IgD-negative memory B cell (primary cell): ENCODE results near the gene ACTR3. TPM values are rescaled to one million over a fixed set of nuclear protein-coding genes. Genes with fewer than 3 reads are reported as not detected.
A peak's percentile ranks its signal among the peaks of the same experiment; 100 is the strongest.

Source experiments
- H3K27ac Mint-ChIP-seq, 3 donors: one replicate each; pipeline ENCODE4 v1.8.0; 2020 to 2022; ENCODE audit warnings: mild to moderate bottlenecking in 3 of 3, mixed read lengths in 3 of 3, moderate library complexity in 1 of 3
- H3K27me3 Mint-ChIP-seq: one replicate; pipeline ENCODE4 v1.8.0; 2021; ENCODE audit warnings: mixed read lengths
- H3K36me3 Mint-ChIP-seq: one replicate; pipeline ENCODE4 v1.8.0; 2020; ENCODE audit warnings: mild to moderate bottlenecking, mixed read lengths
- H3K4me1 Mint-ChIP-seq, 3 donors: one replicate each; pipeline ENCODE4 v1.8.0; 2020 to 2022; ENCODE audit warnings: mixed read lengths in 3 of 3, mild to moderate bottlenecking in 1 of 3
- H3K4me3 Mint-ChIP-seq, 4 donors: one replicate each; pipeline ENCODE4 v1.8.0; 2020 to 2022; ENCODE audit warnings: mild to moderate bottlenecking in 4 of 4, mixed read lengths in 4 of 4, moderate library complexity in 3 of 4
- H3K9me3 Mint-ChIP-seq, 3 donors: one replicate each; pipeline ENCODE4 v1.8.0; 2020 to 2021; ENCODE audit warnings: mixed read lengths in 3 of 3, mild to moderate bottlenecking in 1 of 3
- polyA plus RNA-seq: library from polyadenylated mRNA; unstranded; fragments of 300-500 nt; fragmentation: Illumina TruSeq; gene quantifications from one replicate; pipeline ENCODE4 v1.2.3, GENCODE V29; 2021

Gene ACTR3
- polyA plus RNA-seq, 1 donor from 2014 or later = 432 TPM

- H3K27ac Mint-ChIP-seq = peak overlapping the region; percentile 94 to 99 (median 98)
- H3K4me1 Mint-ChIP-seq = peaks cover 63 to 72% (median 66%) of the 10 kb centered on the region in 3 donors
- peak overlapping the region in 3 of 4 donors; percentile 80 to 86 (median 84) for H3K4me3 Mint-ChIP-seq
- peaks cover 2% of the 10 kb centered on the region for H3K36me3 Mint-ChIP-seq
- H3K9me3 Mint-ChIP-seq = peaks cover 0 to 3% (median 0%) of the 10 kb centered on the region in 3 donors
- H3K27me3 Mint-ChIP-seq = peaks cover 1% of the 10 kb centered on the region
Measured at GRCh38 chr2:113858764-113859163, 31.1 kb upstream of the ACTR3 start.

GRCh38 chr2:113861740-113862139 lies 28.1 kb upstream of the ACTR3 start:
- peaks cover 62 to 70% (median 68%) of the 10 kb centered on the region in 3 donors for H3K4me1 Mint-ChIP-seq

GRCh38 chr2:113863144-113863543 lies 26.7 kb upstream of the ACTR3 start:
- Mint-ChIP-seq H3K9me3 (no peaks in the 10 kb centered on the region), H3K27me3 (no peaks in the 10 kb centered on the region), H3K27ac (peak overlapping the region; percentile 75 to 85 (median 83)), H3K4me3 (peak overlapping the region; percentile 12 to 88 (median 78)), H3K4me1 (peaks cover 57 to 72% (median 70%) of the 10 kb centered on the region in 3 donors), H3K36me3 (no peaks in the 10 kb centered on the region)

More at GRCh38 chr2:113861740-113862139, 28.1 kb upstream of the ACTR3 start:
- H3K36me3 Mint-ChIP-seq = no peaks in the 10 kb centered on the region
- peaks cover 0 to 3% (median 0%) of the 10 kb centered on the region in 3 donors for H3K9me3 Mint-ChIP-seq
- peak overlapping the region; percentile 16 to 91 (median 73) for H3K4me3 Mint-ChIP-seq
- peak overlapping the region in 2 of 3 donors; percentile 78 to 99 for H3K27ac Mint-ChIP-seq
- no peaks in the 10 kb centered on the region for H3K27me3 Mint-ChIP-seq

- no peaks in the 10 kb centered on the region for H3K36me3 Mint-ChIP-seq
- H3K4me3 Mint-ChIP-seq = peak overlapping the region in 2 of 4 donors; percentile 12 to 75
- no peaks in the 10 kb centered on the region for H3K9me3 Mint-ChIP-seq
- peak overlapping the region; percentile 54 to 69 (median 63) for H3K27ac Mint-ChIP-seq
- H3K4me1 Mint-ChIP-seq = peaks cover 29 to 57% (median 42%) of the 10 kb centered on the region in 3 donors
- H3K27me3 Mint-ChIP-seq = no peaks in the 10 kb centered on the region
Measured at GRCh38 chr2:113867571-113867970, 22.3 kb upstream of the ACTR3 start.

- H3K4me3 Mint-ChIP-seq = no peak overlapping the region
Measured at GRCh38 chr2:113869253-113869652, 20.6 kb upstream of the ACTR3 start.

GRCh38 chr2:113872201-113872600 lies 17.7 kb upstream of the ACTR3 start:
- no peak overlapping the region for H3K27ac Mint-ChIP-seq
- no peak overlapping the region for H3K4me3 Mint-ChIP-seq
- no peaks in the 10 kb centered on the region for H3K9me3 Mint-ChIP-seq
- H3K36me3 Mint-ChIP-seq = no peaks in the 10 kb centered on the region
- no peaks in the 10 kb centered on the region for H3K27me3 Mint-ChIP-seq
- H3K4me1 Mint-ChIP-seq = peaks cover 14 to 37% (median 26%) of the 10 kb centered on the region in 3 donors

More at GRCh38 chr2:113869253-113869652, 20.6 kb upstream of the ACTR3 start:
- Mint-ChIP-seq H3K27me3 (no peaks in the 10 kb centered on the region), H3K9me3 (no peaks in the 10 kb centered on the region), H3K36me3 (no peaks in the 10 kb centered on the region), H3K4me1 (peaks cover 21 to 52% (median 41%) of the 10 kb centered on the region in 3 donors), H3K27ac (no peak overlapping the region)

GRCh38 chr2:113873867-113874266 lies 16.0 kb upstream of the ACTR3 start:
- no peak overlapping the region for H3K27ac Mint-ChIP-seq

GRCh38 chr2:113875135-113875534 lies 14.8 kb upstream of the ACTR3 start:
- Mint-ChIP-seq H3K27ac (no peak overlapping the region), H3K27me3 (no peaks in the 10 kb centered on the region), H3K36me3 (no peaks in the 10 kb centered on the region), H3K9me3 (no peaks in the 10 kb centered on the region), H3K4me3 (no peak overlapping the region), H3K4me1 (peaks cover 21 to 33% (median 28%) of the 10 kb centered on the region in 3 donors)

More at GRCh38 chr2:113873867-113874266, 16.0 kb upstream of the ACTR3 start:
- no peaks in the 10 kb centered on the region for H3K27me3 Mint-ChIP-seq
- no peaks in the 10 kb centered on the region for H3K9me3 Mint-ChIP-seq
- H3K4me3 Mint-ChIP-seq = no peak overlapping the region
- no peaks in the 10 kb centered on the region for H3K36me3 Mint-ChIP-seq
- peaks cover 21 to 34% (median 23%) of the 10 kb centered on the region in 3 donors for H3K4me1 Mint-ChIP-seq

- Mint-ChIP-seq H3K27ac (peak overlapping the region in 2 of 3 donors; percentile 39 to 82), H3K36me3 (peaks cover 4% of the 10 kb centered on the region), H3K27me3 (no peaks in the 10 kb centered on the region), H3K4me3 (no peak overlapping the region), H3K9me3 (no peaks in the 10 kb centered on the region), H3K4me1 (peaks cover 23 to 34% (median 28%) of the 10 kb centered on the region in 3 donors)
Measured at GRCh38 chr2:113876503-113877387, 13.1 kb upstream of the ACTR3 start.

GRCh38 chr2:113877711-113878598 lies 11.9 kb upstream of the ACTR3 start:
- peaks cover 4% of the 10 kb centered on the region for H3K36me3 Mint-ChIP-seq
- no peaks in the 10 kb centered on the region for H3K9me3 Mint-ChIP-seq
- H3K4me3 Mint-ChIP-seq = peak overlapping the region in 2 of 4 donors; percentile 1 to 26
- peaks cover 23 to 29% (median 28%) of the 10 kb centered on the region in 3 donors for H3K4me1 Mint-ChIP-seq
- H3K27me3 Mint-ChIP-seq = no peaks in the 10 kb centered on the region
- H3K27ac Mint-ChIP-seq = no peak overlapping the region

- Mint-ChIP-seq H3K4me3 (no peak overlapping the region), H3K27me3 (no peaks in the 10 kb centered on the region), H3K4me1 (peaks cover 23 to 26% (median 23%) of the 10 kb centered on the region in 3 donors), H3K36me3 (peaks cover 4% of the 10 kb centered on the region), H3K27ac (peak overlapping the region in 1 of 3 donors; percentile 77), H3K9me3 (no peaks in the 10 kb centered on the region)
Measured at GRCh38 chr2:113878743-113879142, 11.1 kb upstream of the ACTR3 start.

- Mint-ChIP-seq H3K27me3 (no peaks in the 10 kb centered on the region), H3K4me1 (peaks cover 18 to 21% (median 20%) of the 10 kb centered on the region in 3 donors), H3K27ac (no peak overlapping the region), H3K36me3 (peaks cover 4% of the 10 kb centered on the region), H3K4me3 (no peak overlapping the region), H3K9me3 (no peaks in the 10 kb centered on the region)
Measured at GRCh38 chr2:113879457-113879856, 10.4 kb upstream of the ACTR3 start.

GRCh38 chr2:113886479-113887008 lies 3.3 kb upstream of the ACTR3 start:
- Mint-ChIP-seq H3K4me1 (peaks cover 33 to 41% (median 36%) of the 10 kb centered on the region in 3 donors), H3K27me3 (peaks cover 2% of the 10 kb centered on the region), H3K9me3 (no peaks in the 10 kb centered on the region), H3K4me3 (peak overlapping the region; percentile 94 to 100 (median 99)), H3K36me3 (peaks cover 2% of the 10 kb centered on the region), H3K27ac (peak overlapping the region; percentile 32 to 93 (median 89))

- Mint-ChIP-seq H3K9me3 (no peaks in the 10 kb centered on the region), H3K27ac (peak overlapping the region; percentile 89 to 99 (median 93)), H3K36me3 (peaks cover 2% of the 10 kb centered on the region), H3K4me1 (peaks cover 38 to 45% (median 41%) of the 10 kb centered on the region in 3 donors), H3K4me3 (peak overlapping the region; percentile 94 to 100 (median 99)), H3K27me3 (peaks cover 2% of the 10 kb centered on the region)
Measured at GRCh38 chr2:113887009-113887792, 2.7 kb upstream of the ACTR3 start.
